HEK293T (cell line): ENCODE results near the gene IBA57.

Source experiments
- ARNT ChIP-seq: fragments of 450-650 bp; IDR thresholded peaks from 2 replicates; pipeline ENCODE4 v1.6.1; 2017; ENCODE audit warnings: mild to moderate bottlenecking
- ELF4 ChIP-seq: fragments of 450-650 bp; IDR thresholded peaks from 2 replicates; pipeline ENCODE4 v1.6.1; 2017; ENCODE audit warnings: antibody characterized with exemption
- L3MBTL2 ChIP-seq: fragments of 450-650 bp; conservative IDR thresholded peaks from 2 replicates; pipeline ENCODE4 v1.6.1; 2016; ENCODE audit warnings: mild to moderate bottlenecking
- SP1 ChIP-seq: fragments of 450-650 bp; IDR thresholded peaks from 2 replicates; pipeline ENCODE4 v1.6.1; 2017

- TF ChIP-seq L3MBTL2: no peak
- no peak for TF ChIP-seq ARNT
- TF ChIP-seq ELF4: no peak
- no peak for TF ChIP-seq SP1
These were observed 39.4 kb downstream of the IBA57 start for GRCh38 chr1:228204958-228205357.
